ENCODE results near the gene INO80D.

DNA sequence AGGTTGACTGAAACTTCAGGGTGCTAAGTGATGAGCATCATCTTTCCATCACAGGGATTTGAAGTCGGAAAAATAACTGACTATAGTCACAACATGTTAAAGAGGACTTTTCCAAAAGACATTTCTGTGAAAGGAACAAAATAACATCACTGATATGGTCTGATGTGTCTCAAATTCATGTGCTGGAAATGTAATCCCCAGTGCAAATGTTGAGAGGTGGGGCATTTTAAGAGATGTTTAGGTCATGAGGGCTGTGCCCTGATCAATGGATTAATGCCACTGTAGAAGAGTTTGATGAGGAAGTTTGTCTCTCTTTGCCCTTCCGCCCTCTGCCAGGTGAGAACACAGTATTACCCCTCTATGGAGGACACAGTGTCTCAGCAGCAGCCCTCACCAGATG is 95.9 kb downstream of the INO80D start:
- TF ChIP-seq, protein P1, sequence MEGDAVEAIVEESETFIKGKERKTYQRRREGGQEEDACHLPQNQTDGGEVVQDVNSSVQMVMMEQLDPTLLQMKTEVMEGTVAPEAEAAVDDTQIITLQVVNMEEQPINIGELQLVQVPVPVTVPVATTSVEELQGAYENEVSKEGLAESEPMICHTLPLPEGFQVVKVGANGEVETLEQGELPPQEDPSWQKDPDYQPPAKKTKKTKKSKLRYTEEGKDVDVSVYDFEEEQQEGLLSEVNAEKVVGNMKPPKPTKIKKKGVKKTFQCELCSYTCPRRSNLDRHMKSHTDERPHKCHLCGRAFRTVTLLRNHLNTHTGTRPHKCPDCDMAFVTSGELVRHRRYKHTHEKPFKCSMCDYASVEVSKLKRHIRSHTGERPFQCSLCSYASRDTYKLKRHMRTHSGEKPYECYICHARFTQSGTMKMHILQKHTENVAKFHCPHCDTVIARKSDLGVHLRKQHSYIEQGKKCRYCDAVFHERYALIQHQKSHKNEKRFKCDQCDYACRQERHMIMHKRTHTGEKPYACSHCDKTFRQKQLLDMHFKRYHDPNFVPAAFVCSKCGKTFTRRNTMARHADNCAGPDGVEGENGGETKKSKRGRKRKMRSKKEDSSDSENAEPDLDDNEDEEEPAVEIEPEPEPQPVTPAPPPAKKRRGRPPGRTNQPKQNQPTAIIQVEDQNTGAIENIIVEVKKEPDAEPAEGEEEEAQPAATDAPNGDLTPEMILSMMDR (IDR thresholded peaks at IDR 0.05) = no peak
- TF ChIP-seq POLR2A (IDR thresholded peaks at IDR 0.05) (no peak), POLR2AphosphoS5 (IDR thresholded peaks at IDR 0.05) (no peak)

All from stomach (tissue), 4 donors.